ENCODE data around the gene MSH5.

The MSH5 gene

GRCh38 chr6:31739639-31740396, at the start of gene MSH5:
TSS of gene MSH5 (plus strand) at chr6:31740005. CDS start at chr6:31740467, 462 bp downstream.
- peaks cover 26% of the 10 kb centered on the region for H3K36me3 ChIP-seq (replicated peaks; ENCODE audit: low read depth, low read length)
- H3K27ac ChIP-seq (ENCODE audit: low read length): peak within 1 kb of the TSS; percentile 98
- H3K4me1 ChIP-seq (ENCODE audit: low read length): peaks cover 31% of the 10 kb centered on the region
- H3K9me3 ChIP-seq (ENCODE audit: insufficient read depth, low read length): no peaks in the 10 kb centered on the region
- peaks cover 37% of the 10 kb centered on the region for H3K79me2 ChIP-seq (ENCODE audit: low read length)
- peak within 1 kb of the TSS; percentile 98 for H3K4me3 ChIP-seq (ENCODE audit: low read length)
- no peak within 1 kb of the TSS for H2AFZ ChIP-seq (ENCODE audit: low read depth, low read length)
- H3K9ac ChIP-seq (ENCODE audit: low read length): peak within 1 kb of the TSS; percentile 98
- peak within 1 kb of the TSS; percentile 98 for H3K4me2 ChIP-seq (ENCODE audit: low read length)
- TF ChIP-seq EZH2phosphoT487 (IDR thresholded peaks at IDR 0.05; ENCODE audit: low read depth): no peak
- no peak for TF ChIP-seq CTCF (IDR thresholded peaks at IDR 0.05; ENCODE audit: low read depth, low read length)
- H3K27me3 ChIP-seq (ENCODE audit: low read depth, low read length): no peaks in the 10 kb centered on the region
- H4K20me1 ChIP-seq (ENCODE audit: insufficient read depth, low read length): no peaks in the 10 kb centered on the region

- H3K27me3 ChIP-seq (ENCODE audit: low read depth, low read length): no peaks in the 10 kb centered on the region
- no peak for TF ChIP-seq CTCF (IDR thresholded peaks at IDR 0.05; ENCODE audit: low read depth, low read length)
- no peak for TF ChIP-seq EZH2phosphoT487 (IDR thresholded peaks at IDR 0.05; ENCODE audit: low read depth)
- no peak overlapping the region for H3K4me2 ChIP-seq (ENCODE audit: low read length)
- no peaks in the 10 kb centered on the region for H3K9me3 ChIP-seq (ENCODE audit: insufficient read depth, low read length)
- no peak overlapping the region for H3K27ac ChIP-seq (ENCODE audit: low read length)
- H3K4me1 ChIP-seq (ENCODE audit: low read length): peaks cover 5% of the 10 kb centered on the region; the same call in 1 of the 2 replicates
- no peaks in the 10 kb centered on the region for H4K20me1 ChIP-seq (ENCODE audit: insufficient read depth, low read length)
- no peak overlapping the region for H3K9ac ChIP-seq (ENCODE audit: low read length)
- H3K36me3 ChIP-seq (replicated peaks; ENCODE audit: low read depth, low read length): peaks cover 2% of the 10 kb centered on the region
- H3K79me2 ChIP-seq (ENCODE audit: low read length): no peaks in the 10 kb centered on the region
- no peak overlapping the region for H2AFZ ChIP-seq (ENCODE audit: low read depth, low read length)
- H3K4me3 ChIP-seq (ENCODE audit: low read length): no peak overlapping the region
Measured at GRCh38 chr6:31690231-31691077, 49.4 kb upstream of the MSH5 start.

GRCh38 chr6:31691078-31691463, 48.7 kb upstream of the MSH5 start:
- Histone ChIP-seq H3K4me3 (ENCODE audit: low read length) (no peak overlapping the region), H3K9me3 (ENCODE audit: insufficient read depth, low read length) (no peaks in the 10 kb centered on the region), H3K4me2 (ENCODE audit: low read length) (no peak overlapping the region), H3K36me3 (replicated peaks; ENCODE audit: low read depth, low read length) (peaks cover 2% of the 10 kb centered on the region), H2AFZ (ENCODE audit: low read depth, low read length) (no peak overlapping the region), H3K27me3 (ENCODE audit: low read depth, low read length) (no peaks in the 10 kb centered on the region), H3K27ac (ENCODE audit: low read length) (no peak overlapping the region), H3K9ac (ENCODE audit: low read length) (no peak overlapping the region), H3K4me1 (ENCODE audit: low read length) (peaks cover 5% of the 10 kb centered on the region; the same call in 1 of the 2 replicates), H4K20me1 (ENCODE audit: insufficient read depth, low read length) (no peaks in the 10 kb centered on the region), H3K79me2 (ENCODE audit: low read length) (no peaks in the 10 kb centered on the region)
- TF ChIP-seq EZH2phosphoT487 (IDR thresholded peaks at IDR 0.05; ENCODE audit: low read depth): no peak
- no peak for TF ChIP-seq CTCF (IDR thresholded peaks at IDR 0.05; ENCODE audit: low read depth, low read length)

- Histone ChIP-seq H3K27ac (ENCODE audit: low read length) (no peak overlapping the region), H3K27me3 (ENCODE audit: low read depth, low read length) (no peaks in the 10 kb centered on the region), H3K9ac (ENCODE audit: low read length) (no peak overlapping the region), H3K4me2 (ENCODE audit: low read length) (no peak overlapping the region), H4K20me1 (ENCODE audit: insufficient read depth, low read length) (no peaks in the 10 kb centered on the region), H3K4me3 (ENCODE audit: low read length) (no peak overlapping the region), H2AFZ (ENCODE audit: low read depth, low read length) (no peak overlapping the region), H3K36me3 (replicated peaks; ENCODE audit: low read depth, low read length) (peaks cover 2% of the 10 kb centered on the region), H3K79me2 (ENCODE audit: low read length) (no peaks in the 10 kb centered on the region), H3K9me3 (ENCODE audit: insufficient read depth, low read length) (no peaks in the 10 kb centered on the region), H3K4me1 (ENCODE audit: low read length) (peaks cover 5% of the 10 kb centered on the region; the same call in 1 of the 2 replicates)
- TF ChIP-seq CTCF (IDR thresholded peaks at IDR 0.05; ENCODE audit: low read depth, low read length) (no peak), EZH2phosphoT487 (IDR thresholded peaks at IDR 0.05; ENCODE audit: low read depth) (no peak)
Measured at GRCh38 chr6:31691564-31692108, 48.2 kb upstream of the MSH5 start.

Data from OCI-LY3 (cell line).